Measurements from ENCODE around the gene CTNNA2.

Gene CTNNA2

GRCh38 chr2:80573167-80573566, 1060.3 kb downstream of the CTNNA2 start:
- DNase-seq (ENCODE audit: low spot score), result no peak

DNA sequence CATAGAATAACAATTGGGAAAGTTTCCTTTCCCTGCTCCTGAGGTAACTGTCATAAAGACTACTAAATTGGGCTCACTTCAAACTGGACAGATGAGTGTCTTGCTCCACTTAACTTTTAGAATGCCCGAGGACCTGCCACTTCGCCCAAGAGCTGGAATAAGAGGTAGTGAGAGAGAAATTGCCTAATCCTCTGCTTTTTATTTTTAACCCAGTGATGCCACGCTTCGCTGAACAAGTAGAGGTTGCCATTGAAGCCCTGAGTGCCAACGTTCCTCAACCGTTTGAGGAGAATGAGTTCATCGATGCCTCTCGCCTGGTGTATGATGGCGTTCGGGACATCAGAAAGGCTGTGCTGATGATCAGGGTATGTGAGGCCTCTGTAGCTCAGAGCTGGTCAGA, 1061.1 kb downstream of the CTNNA2 start:
- DNase-seq (ENCODE audit: low spot score), result no peak

DNA sequence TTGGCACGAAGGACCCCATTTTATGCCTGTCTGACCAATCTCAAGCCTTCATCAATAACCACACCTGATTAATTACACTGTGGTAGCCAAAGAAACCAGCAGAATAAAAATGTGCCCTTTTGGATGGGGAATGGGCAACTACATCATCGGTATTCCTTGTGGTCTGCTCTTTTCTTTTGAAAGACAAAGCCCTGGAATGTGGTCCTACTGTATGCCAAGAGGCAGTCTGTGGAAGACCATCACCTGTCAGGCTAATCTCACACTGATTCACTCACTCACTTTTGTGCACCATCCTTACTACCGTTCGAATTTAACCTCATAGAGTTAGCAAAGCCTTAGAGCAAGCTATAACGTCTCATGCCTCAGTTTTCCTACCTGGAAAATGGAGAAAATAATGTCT, 1066.9 kb downstream of the CTNNA2 start:
- DNase-seq (ENCODE audit: low spot score), result peak; percentile 22

- no peak for DNase-seq (ENCODE audit: low spot score)
Observed at GRCh38 chr2:80591233-80591632, 1078.4 kb downstream of the CTNNA2 start.

GRCh38 chr2:80592106-80592505, 1079.3 kb downstream of the CTNNA2 start:
- no peak for DNase-seq (ENCODE audit: low spot score)

GRCh38 chr2:80610108-80610507, 1097.3 kb downstream of the CTNNA2 start:
- DNase-seq (ENCODE audit: low spot score), result no peak

GRCh38 chr2:80621656-80622055, 1108.8 kb downstream of the CTNNA2 start:
- DNase-seq (ENCODE audit: low spot score), result no peak

GRCh38 chr2:80624062-80624461, 1111.2 kb downstream of the CTNNA2 start:
- no peak for DNase-seq (ENCODE audit: low spot score)

DNA sequence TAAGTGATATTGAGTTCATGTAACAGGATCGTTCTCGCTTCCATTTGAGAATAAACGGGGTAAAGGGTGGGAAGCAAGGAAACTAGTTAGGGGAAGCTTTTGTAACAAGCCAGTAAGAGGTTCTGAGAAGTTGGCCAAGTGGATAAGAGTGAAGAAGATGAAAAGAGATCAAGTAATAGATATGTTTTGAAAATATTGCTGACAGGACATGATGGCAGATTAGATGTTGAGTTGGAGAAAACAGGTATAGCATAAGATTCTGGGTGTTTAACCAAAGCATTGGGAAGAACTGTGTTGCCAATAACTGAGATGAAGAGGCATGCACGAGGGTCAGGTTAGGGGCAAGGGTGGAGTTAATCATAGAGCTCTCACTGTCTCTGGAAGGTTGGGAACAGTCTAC, 1121.7 kb downstream of the CTNNA2 start:
- no peak for DNase-seq (ENCODE audit: low spot score)

- no peak for DNase-seq (ENCODE audit: low spot score)
Observed at GRCh38 chr2:80638783-80639182, 1125.9 kb downstream of the CTNNA2 start.

DNA sequence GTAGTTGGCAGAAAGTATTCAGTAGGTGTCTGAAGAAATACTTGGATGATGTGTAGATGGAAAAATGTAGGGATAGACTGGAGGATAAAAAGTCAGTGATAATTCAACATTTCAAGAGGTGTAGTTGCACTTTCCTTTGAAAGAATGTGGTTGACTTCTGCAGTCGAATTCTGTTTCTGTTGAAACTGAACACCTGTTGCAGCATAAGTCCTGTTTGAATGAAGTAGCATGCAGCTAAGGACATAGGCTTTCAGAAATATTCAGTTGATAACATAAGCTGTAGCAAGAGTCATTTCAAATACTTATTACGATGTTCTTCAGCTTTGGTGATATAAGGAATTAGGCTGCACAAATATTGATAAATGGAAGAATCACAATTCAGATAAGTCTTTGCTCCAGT, 1129.6 kb downstream of the CTNNA2 start:
- no peak for DNase-seq (ENCODE audit: low spot score)

- DNase-seq (ENCODE audit: low spot score), result no peak
Observed at GRCh38 chr2:80643598-80643997, 1130.7 kb downstream of the CTNNA2 start.

GRCh38 chr2:80651435-80651834, 1138.6 kb downstream of the CTNNA2 start:
- no peak for DNase-seq (ENCODE audit: low spot score)

DNA sequence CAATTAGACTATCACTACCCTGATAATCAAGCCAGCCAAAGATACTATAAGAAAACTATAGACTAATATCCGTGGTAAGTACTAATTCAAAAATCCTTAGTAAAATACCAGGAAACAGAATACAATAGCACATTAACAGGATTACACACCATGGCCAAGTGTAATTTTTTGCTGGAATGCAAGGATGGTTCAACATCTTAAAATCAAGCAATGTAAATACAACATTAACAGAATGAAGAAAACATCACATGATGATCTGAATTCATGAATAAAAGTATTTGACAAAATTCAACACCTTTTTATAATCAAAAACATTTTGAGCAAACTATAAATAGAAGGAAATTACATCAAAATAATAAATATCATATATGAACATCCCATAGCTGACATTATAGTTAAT, 1142.4 kb downstream of the CTNNA2 start:
- DNase-seq (ENCODE audit: low spot score), result no peak

DNA sequence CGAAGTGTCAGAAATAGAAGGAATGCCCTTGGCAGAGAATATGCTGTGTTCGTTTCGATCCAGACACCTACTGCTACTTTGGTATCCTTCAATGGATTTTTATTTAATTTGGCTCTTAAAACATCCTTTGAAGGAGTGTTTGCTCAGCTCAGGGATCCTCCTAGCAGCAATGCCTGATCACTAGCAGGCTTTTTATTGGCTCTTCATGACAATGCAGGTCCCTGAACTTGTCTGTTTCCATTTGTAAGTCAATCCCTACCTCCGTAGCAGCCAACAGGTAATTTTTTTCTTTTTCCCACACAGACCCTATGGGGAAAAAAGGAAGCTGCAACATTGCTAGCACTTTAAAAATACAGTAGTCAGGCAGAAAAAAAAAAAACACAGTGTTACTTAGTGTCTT, 1157.9 kb downstream of the CTNNA2 start:
- DNase-seq (ENCODE audit: low spot score), result peak; percentile 29

- DNase-seq (ENCODE audit: low spot score), result peak; percentile 6
Observed at GRCh38 chr2:80687524-80687923, 1174.7 kb downstream of the CTNNA2 start.

DNA sequence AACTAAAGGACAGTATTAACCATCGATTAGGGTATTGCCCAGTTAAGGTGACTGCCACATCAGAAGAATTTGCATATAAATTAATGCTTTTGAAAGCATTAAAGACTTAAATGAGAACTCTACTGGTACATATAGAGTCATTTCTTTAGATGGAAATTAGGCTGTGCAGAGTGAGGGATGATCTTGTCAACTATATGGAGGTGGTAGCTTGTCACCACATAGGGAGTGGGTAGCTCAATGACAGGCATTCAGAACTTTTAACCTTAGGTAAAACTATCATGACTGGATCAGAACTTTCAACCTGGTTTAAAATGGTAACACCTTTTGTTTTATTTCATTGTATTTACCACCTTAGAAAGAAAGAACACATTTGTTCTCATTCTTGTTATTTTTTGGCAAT, 1176.3 kb downstream of the CTNNA2 start:
- DNase-seq (ENCODE audit: low spot score), result no peak

Measured in iPS-NIHi11 (cell line).